Measurements from ENCODE around the gene DDOST.
"Not testable (repeated sequence)": the region's sequence is repeated elsewhere in the genome, so short reads cannot be mapped to it uniquely, and the experiment has no call there.

DDOST gene

GRCh38 chr1:20684651-20685050, 23.5 kb upstream of the DDOST start:
- H3K27me3 Mint-ChIP-seq, result peaks cover 32% of the 10 kb centered on the region
- no peaks in the 10 kb centered on the region for H3K4me1 Mint-ChIP-seq
- ATAC-seq (replicated peaks; ENCODE audit: extremely low read depth, poor library complexity, severe bottlenecking) (no peak), DNase-seq (ENCODE audit: low spot score in 2 of 2) (no peak)
- no peak overlapping the region for H3K4me3 Mint-ChIP-seq
- H3K27ac Mint-ChIP-seq (ENCODE audit: low read depth), result no peak overlapping the region
- no peaks in the 10 kb centered on the region for H3K9me3 Mint-ChIP-seq
- no peaks in the 10 kb centered on the region for H3K36me3 Mint-ChIP-seq (ENCODE audit: insufficient read depth)

- ATAC-seq (replicated peaks; ENCODE audit: extremely low read depth, poor library complexity, severe bottlenecking) (no peak), DNase-seq (ENCODE audit: low spot score in 2 of 2) (no peak)
- no peaks in the 10 kb centered on the region for H3K9me3 Mint-ChIP-seq
Measured at GRCh38 chr1:20684050-20684620, 23.0 kb upstream of the DDOST start.

GRCh38 chr1:20683614-20684013, 22.4 kb upstream of the DDOST start:
- no peak for ATAC-seq (replicated peaks; ENCODE audit: extremely low read depth, poor library complexity, severe bottlenecking)
- Mint-ChIP-seq H3K27ac (ENCODE audit: low read depth) (no peak overlapping the region), H3K4me3 (no peak overlapping the region), H3K4me1 (peaks cover 2% of the 10 kb centered on the region), H3K9me3 (no peaks in the 10 kb centered on the region), H3K36me3 (ENCODE audit: insufficient read depth) (no peaks in the 10 kb centered on the region), H3K27me3 (peaks cover 32% of the 10 kb centered on the region)
- no peak for DNase-seq (ENCODE audit: low spot score in 2 of 2)

More at GRCh38 chr1:20684050-20684620, 23.0 kb upstream of the DDOST start:
- no peaks in the 10 kb centered on the region for H3K36me3 Mint-ChIP-seq (ENCODE audit: insufficient read depth)
- H3K4me1 Mint-ChIP-seq, result no peaks in the 10 kb centered on the region
- H3K27ac Mint-ChIP-seq (ENCODE audit: low read depth), result no peak overlapping the region
- peaks cover 32% of the 10 kb centered on the region for H3K27me3 Mint-ChIP-seq
- H3K4me3 Mint-ChIP-seq, result no peak overlapping the region

- H3K27ac Mint-ChIP-seq (ENCODE audit: low read depth), result no peak overlapping the region
- H3K4me1 Mint-ChIP-seq, result peaks cover 6% of the 10 kb centered on the region
- DNase-seq (ENCODE audit: low spot score in 2 of 2) (no peak), ATAC-seq (replicated peaks; ENCODE audit: extremely low read depth, poor library complexity, severe bottlenecking) (no peak)
- H3K27me3 Mint-ChIP-seq, result peaks cover 32% of the 10 kb centered on the region
- no peaks in the 10 kb centered on the region for H3K9me3 Mint-ChIP-seq
- no peak overlapping the region for H3K4me3 Mint-ChIP-seq
- H3K36me3 Mint-ChIP-seq (ENCODE audit: insufficient read depth), result no peaks in the 10 kb centered on the region
Measured at GRCh38 chr1:20682571-20683236, 21.5 kb upstream of the DDOST start.

GRCh38 chr1:20681999-20682398, 20.8 kb upstream of the DDOST start:
- H3K4me1 Mint-ChIP-seq, result peaks cover 6% of the 10 kb centered on the region
- no peak for DNase-seq (ENCODE audit: low spot score in 2 of 2)
- no peaks in the 10 kb centered on the region for H3K36me3 Mint-ChIP-seq (ENCODE audit: insufficient read depth)
- H3K27ac Mint-ChIP-seq (ENCODE audit: low read depth), result no peak overlapping the region
- H3K4me3 Mint-ChIP-seq, result no peak overlapping the region
- no peaks in the 10 kb centered on the region for H3K9me3 Mint-ChIP-seq
- no peak for ATAC-seq (replicated peaks; ENCODE audit: extremely low read depth, poor library complexity, severe bottlenecking)
- peaks cover 32% of the 10 kb centered on the region for H3K27me3 Mint-ChIP-seq

GRCh38 chr1:20680269-20680668, 19.1 kb upstream of the DDOST start:
- DNase-seq (ENCODE audit: low spot score in 2 of 2) (no peak), ATAC-seq (replicated peaks; ENCODE audit: extremely low read depth, poor library complexity, severe bottlenecking) (no peak)
- Mint-ChIP-seq H3K36me3 (ENCODE audit: insufficient read depth) (no peaks in the 10 kb centered on the region), H3K9me3 (no peaks in the 10 kb centered on the region), H3K4me3 (no peak overlapping the region), H3K27me3 (peaks cover 26% of the 10 kb centered on the region), H3K4me1 (peaks cover 6% of the 10 kb centered on the region), H3K27ac (ENCODE audit: low read depth) (no peak overlapping the region)

- peaks cover 13% of the 10 kb centered on the region for H3K27me3 Mint-ChIP-seq
- peak overlapping the region; percentile 66 for H3K27ac Mint-ChIP-seq (ENCODE audit: low read depth)
- ATAC-seq (replicated peaks; ENCODE audit: extremely low read depth, poor library complexity, severe bottlenecking) (peak; percentile 14), DNase-seq (ENCODE audit: low spot score in 2 of 2) (no peak)
- peaks cover 6% of the 10 kb centered on the region for H3K4me1 Mint-ChIP-seq
- H3K9me3 Mint-ChIP-seq, result no peaks in the 10 kb centered on the region
- H3K36me3 Mint-ChIP-seq (ENCODE audit: insufficient read depth), result no peaks in the 10 kb centered on the region
- peak overlapping the region; percentile 42 for H3K4me3 Mint-ChIP-seq
Measured at GRCh38 chr1:20678599-20678998, 17.4 kb upstream of the DDOST start.

- H3K4me3 Mint-ChIP-seq; H3K4me1 Mint-ChIP-seq; DNase-seq (ENCODE audit: low spot score in 2 of 2); H3K27ac Mint-ChIP-seq (ENCODE audit: low read depth); ATAC-seq (replicated peaks; ENCODE audit: extremely low read depth, poor library complexity, severe bottlenecking); H3K9me3 Mint-ChIP-seq; H3K36me3 Mint-ChIP-seq (ENCODE audit: insufficient read depth): not testable (repeated sequence)
- peaks cover 10% of the 10 kb centered on the region for H3K27me3 Mint-ChIP-seq
Measured at GRCh38 chr1:20673626-20674025, 12.5 kb upstream of the DDOST start.

- ATAC-seq (replicated peaks; ENCODE audit: extremely low read depth, poor library complexity, severe bottlenecking) (no peak), DNase-seq (ENCODE audit: low spot score in 2 of 2) (no peak)
- no peak overlapping the region for H3K4me3 Mint-ChIP-seq
- H3K27ac Mint-ChIP-seq (ENCODE audit: low read depth), result no peak overlapping the region
- peaks cover 2% of the 10 kb centered on the region for H3K36me3 Mint-ChIP-seq (ENCODE audit: insufficient read depth)
- H3K9me3 Mint-ChIP-seq, result no peaks in the 10 kb centered on the region
- H3K27me3 Mint-ChIP-seq, result peaks cover 10% of the 10 kb centered on the region
- no peaks in the 10 kb centered on the region for H3K4me1 Mint-ChIP-seq
Measured at GRCh38 chr1:20672265-20672632, 11.1 kb upstream of the DDOST start.

GRCh38 chr1:20670936-20671335, 9.8 kb upstream of the DDOST start:
- DNase-seq (ENCODE audit: low spot score in 2 of 2) (no peak), ATAC-seq (replicated peaks; ENCODE audit: extremely low read depth, poor library complexity, severe bottlenecking) (no peak)
- Mint-ChIP-seq H3K4me1 (no peaks in the 10 kb centered on the region), H3K36me3 (ENCODE audit: insufficient read depth) (peaks cover 2% of the 10 kb centered on the region), H3K27me3 (peaks cover 10% of the 10 kb centered on the region), H3K27ac (ENCODE audit: low read depth) (no peak overlapping the region), H3K9me3 (no peaks in the 10 kb centered on the region), H3K4me3 (no peak overlapping the region)

- no peaks in the 10 kb centered on the region for H3K9me3 Mint-ChIP-seq
- H3K36me3 Mint-ChIP-seq (ENCODE audit: insufficient read depth), result peaks cover 2% of the 10 kb centered on the region
- DNase-seq (ENCODE audit: low spot score in 2 of 2) (no peak), ATAC-seq (replicated peaks; ENCODE audit: extremely low read depth, poor library complexity, severe bottlenecking) (no peak)
- peaks cover 10% of the 10 kb centered on the region for H3K27me3 Mint-ChIP-seq
- no peak overlapping the region for H3K27ac Mint-ChIP-seq (ENCODE audit: low read depth)
- no peak overlapping the region for H3K4me3 Mint-ChIP-seq
- H3K4me1 Mint-ChIP-seq, result no peaks in the 10 kb centered on the region
Measured at GRCh38 chr1:20668581-20668980, 7.4 kb upstream of the DDOST start.

- Mint-ChIP-seq H3K27ac (ENCODE audit: low read depth) (no peak overlapping the region), H3K27me3 (peaks cover under 1% of the 10 kb centered on the region), H3K4me1 (peaks cover 12% of the 10 kb centered on the region), H3K4me3 (no peak overlapping the region), H3K36me3 (ENCODE audit: insufficient read depth) (peaks cover 2% of the 10 kb centered on the region), H3K9me3 (no peaks in the 10 kb centered on the region)
- DNase-seq (ENCODE audit: low spot score in 2 of 2) (no peak), ATAC-seq (replicated peaks; ENCODE audit: extremely low read depth, poor library complexity, severe bottlenecking) (no peak)
Measured at GRCh38 chr1:20666804-20667203, 5.6 kb upstream of the DDOST start.

GRCh38 chr1:20666146-20666545, 5.0 kb upstream of the DDOST start:
- Mint-ChIP-seq H3K4me3 (no peak overlapping the region), H3K27me3 (no peaks in the 10 kb centered on the region), H3K4me1 (peaks cover 17% of the 10 kb centered on the region), H3K27ac (ENCODE audit: low read depth) (no peak overlapping the region), H3K9me3 (no peaks in the 10 kb centered on the region), H3K36me3 (ENCODE audit: insufficient read depth) (peaks cover 5% of the 10 kb centered on the region)
- DNase-seq (ENCODE audit: low spot score in 2 of 2) (no peak), ATAC-seq (replicated peaks; ENCODE audit: extremely low read depth, poor library complexity, severe bottlenecking) (no peak)
